KOPT-K1 (cell line): ENCODE data around the gene PROM2.

Experiments
- H3K27ac ChIP-seq: fragments of 200-600 bp; sonication (generic); 2 replicates; pipeline ENCODE4 v1.5.1; 2016; ENCODE audit warnings: antibody characterized with exemption, mild to moderate bottlenecking, low read depth, low read length; ENCODE audit not compliant: poor library complexity, severe bottlenecking
- H3K36me3 ChIP-seq: fragments of 200-600 bp; sonication (generic); 2 replicates; pipeline ENCODE4 v1.5.1; 2017; ENCODE audit warnings: antibody characterized with exemption, mild to moderate bottlenecking, low read length, moderate library complexity; ENCODE audit not compliant: insufficient read depth
- H3K9me3 ChIP-seq: fragments of 200-600 bp; sonication (generic); 2 replicates; pipeline ENCODE4 v1.5.1; 2017; ENCODE audit warnings: antibody characterized with exemption, low read length, mild to moderate bottlenecking; ENCODE audit not compliant: insufficient read depth, poor library complexity, severe bottlenecking

Gene PROM2

GRCh38 chr2:95275601-95276243, 1.5 kb downstream of the PROM2 start:
- Histone ChIP-seq H3K36me3 (no peaks in the 10 kb centered on the region), H3K27ac (no peak overlapping the region), H3K9me3 (no peaks in the 10 kb centered on the region)

- no peaks in the 10 kb centered on the region for H3K9me3 ChIP-seq
- no peaks in the 10 kb centered on the region for H3K36me3 ChIP-seq
- no peak overlapping the region for H3K27ac ChIP-seq
These were observed 2.1 kb downstream of the PROM2 start for GRCh38 chr2:95276244-95276887.

GRCh38 chr2:95276888-95277245, 2.6 kb downstream of the PROM2 start:
- H3K27ac ChIP-seq, result no peak overlapping the region
- H3K9me3 ChIP-seq, result no peaks in the 10 kb centered on the region
- H3K36me3 ChIP-seq, result no peaks in the 10 kb centered on the region

GRCh38 chr2:95277246-95277906, 3.1 kb downstream of the PROM2 start:
- no peak overlapping the region for H3K27ac ChIP-seq
- no peaks in the 10 kb centered on the region for H3K9me3 ChIP-seq

GRCh38 chr2:95278051-95278471, 3.8 kb downstream of the PROM2 start:
- Histone ChIP-seq H3K9me3 (no peaks in the 10 kb centered on the region), H3K36me3 (no peaks in the 10 kb centered on the region), H3K27ac (no peak overlapping the region)

More at GRCh38 chr2:95277246-95277906, 3.1 kb downstream of the PROM2 start:
- H3K36me3 ChIP-seq, result no peaks in the 10 kb centered on the region

- H3K9me3 ChIP-seq, result no peaks in the 10 kb centered on the region
These were observed 4.5 kb downstream of the PROM2 start for GRCh38 chr2:95278637-95279225.

GRCh38 chr2:95279435-95280035, 5.3 kb downstream of the PROM2 start:
- no peak overlapping the region for H3K27ac ChIP-seq
- H3K9me3 ChIP-seq, result no peaks in the 10 kb centered on the region

More at GRCh38 chr2:95278637-95279225, 4.5 kb downstream of the PROM2 start:
- Histone ChIP-seq H3K36me3 (no peaks in the 10 kb centered on the region), H3K27ac (no peak overlapping the region)

GRCh38 chr2:95281071-95281470, 6.8 kb downstream of the PROM2 start:
- no peaks in the 10 kb centered on the region for H3K9me3 ChIP-seq
- H3K27ac ChIP-seq, result no peak overlapping the region
- H3K36me3 ChIP-seq, result no peaks in the 10 kb centered on the region

More at GRCh38 chr2:95279435-95280035, 5.3 kb downstream of the PROM2 start:
- no peaks in the 10 kb centered on the region for H3K36me3 ChIP-seq

GRCh38 chr2:95281786-95282185, 7.5 kb downstream of the PROM2 start:
- no peaks in the 10 kb centered on the region for H3K36me3 ChIP-seq
- no peaks in the 10 kb centered on the region for H3K9me3 ChIP-seq
- no peak overlapping the region for H3K27ac ChIP-seq

GRCh38 chr2:95282458-95282857, 8.2 kb downstream of the PROM2 start:
- Histone ChIP-seq H3K27ac (no peak overlapping the region), H3K36me3 (no peaks in the 10 kb centered on the region), H3K9me3 (no peaks in the 10 kb centered on the region)

- Histone ChIP-seq H3K36me3 (no peaks in the 10 kb centered on the region), H3K27ac (no peak overlapping the region), H3K9me3 (no peaks in the 10 kb centered on the region)
These were observed 9.3 kb downstream of the PROM2 start for GRCh38 chr2:95283562-95283961.

GRCh38 chr2:95284886-95285541, 10.8 kb downstream of the PROM2 start:
- Histone ChIP-seq H3K9me3 (no peaks in the 10 kb centered on the region), H3K27ac (no peak overlapping the region), H3K36me3 (no peaks in the 10 kb centered on the region)

- Histone ChIP-seq H3K27ac (no peak overlapping the region), H3K36me3 (no peaks in the 10 kb centered on the region), H3K9me3 (peaks cover 5% of the 10 kb centered on the region)
These were observed 11.3 kb downstream of the PROM2 start for GRCh38 chr2:95285542-95285932.

GRCh38 chr2:95287336-95287735, 13.1 kb downstream of the PROM2 start:
- Histone ChIP-seq H3K36me3 (no peaks in the 10 kb centered on the region), H3K9me3 (peaks cover 21% of the 10 kb centered on the region), H3K27ac (no peak overlapping the region)

- no peak overlapping the region for H3K27ac ChIP-seq
These were observed 13.6 kb downstream of the PROM2 start for GRCh38 chr2:95287806-95288205.

More at GRCh38 chr2:95287806-95288205, 13.6 kb downstream of the PROM2 start:
- peaks cover 24% of the 10 kb centered on the region for H3K9me3 ChIP-seq
- no peaks in the 10 kb centered on the region for H3K36me3 ChIP-seq
